Glomerular endothelial cell (primary cell): ENCODE measurements around the gene NPY2R. TPM values are rescaled to one million over a fixed set of nuclear protein-coding genes. Genes with fewer than 3 reads are reported as not detected.

ENCODE experiments used
- DNase-seq: peaks from one replicate; pipeline ENCODE4 v3.0.0-alpha.2; 2011; ENCODE audit warnings: low read depth, low spot score; ENCODE audit errors: extremely low read depth
- total RNA-seq: library from RNA; depleted of rRNA; stranded (reverse); fragments of >200 nt; gene quantifications from 2 replicates; pipeline ENCODE4 v1.2.3, GENCODE V29; 2015

Gene NPY2R
- total RNA-seq, 1 donor from 2014 or later: not detected

- DNase-seq: no peak
These were observed 39.8 kb downstream of the NPY2R start for GRCh38 chr4:155248002-155248896.

DNA sequence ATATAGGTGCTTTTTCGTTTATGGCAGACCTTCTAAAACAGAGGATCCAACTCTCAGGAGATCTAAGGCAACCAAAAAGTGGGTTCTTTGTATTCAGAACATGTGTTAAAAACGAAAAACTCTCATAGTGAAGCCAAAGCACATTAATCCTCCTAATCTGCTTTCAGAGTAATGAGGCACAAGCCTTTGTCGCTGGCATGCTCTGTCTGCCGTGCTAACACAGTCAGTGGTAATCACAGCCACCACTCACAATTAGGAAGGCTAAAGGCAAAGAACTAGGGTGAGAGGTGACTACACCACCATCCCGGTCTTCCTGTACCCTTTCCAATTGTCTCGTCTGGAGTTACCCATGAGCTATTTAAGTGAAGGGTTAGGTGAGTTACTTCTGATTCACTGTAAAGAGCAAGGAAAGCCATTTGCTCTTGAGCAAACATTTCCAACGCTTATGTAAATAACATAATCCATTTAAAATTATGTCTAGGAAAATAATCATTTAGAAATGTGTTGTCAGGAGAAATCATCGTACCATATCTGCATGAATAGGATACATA lies 40.7 kb downstream of the NPY2R start:
- DNase-seq: no peak

DNA sequence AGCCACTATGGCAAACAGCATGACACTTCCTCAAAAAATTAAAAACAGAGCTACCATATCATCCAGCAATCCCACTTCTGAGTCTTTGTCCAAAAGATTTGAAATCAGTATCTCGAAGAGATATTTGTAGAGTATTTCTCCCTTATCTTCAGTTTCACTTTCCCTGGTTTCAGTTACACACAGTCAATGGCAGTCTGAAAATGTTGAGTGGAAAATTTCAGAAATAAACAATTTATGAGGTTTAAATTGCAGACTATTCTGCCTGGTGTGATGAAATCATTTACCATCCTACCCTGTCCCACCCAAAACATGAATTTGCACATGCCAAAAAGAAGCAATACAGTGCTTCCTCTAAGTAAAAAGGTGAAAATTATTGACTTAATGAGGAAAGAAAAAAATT lies 43.9 kb downstream of the NPY2R start:
- no peak for DNase-seq

DNA sequence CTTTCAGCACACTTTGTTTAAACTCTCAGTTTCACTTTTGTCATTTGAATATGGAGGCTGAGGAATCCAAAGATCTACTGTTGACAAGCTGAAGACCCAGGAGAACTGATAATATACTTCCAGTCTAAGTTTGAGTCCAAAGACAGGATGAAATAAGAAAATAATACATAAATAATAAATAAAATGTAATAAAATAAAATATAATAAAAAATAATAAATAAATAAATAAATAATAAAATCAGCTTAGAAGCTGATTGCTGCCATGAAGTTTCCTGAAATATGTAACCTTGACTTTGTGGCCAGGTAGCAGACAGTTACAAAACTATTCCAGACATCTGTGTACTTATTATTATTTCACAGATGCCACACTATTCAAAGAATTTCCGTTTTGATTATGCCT lies 55.0 kb downstream of the NPY2R start:
- no peak for DNase-seq

DNA sequence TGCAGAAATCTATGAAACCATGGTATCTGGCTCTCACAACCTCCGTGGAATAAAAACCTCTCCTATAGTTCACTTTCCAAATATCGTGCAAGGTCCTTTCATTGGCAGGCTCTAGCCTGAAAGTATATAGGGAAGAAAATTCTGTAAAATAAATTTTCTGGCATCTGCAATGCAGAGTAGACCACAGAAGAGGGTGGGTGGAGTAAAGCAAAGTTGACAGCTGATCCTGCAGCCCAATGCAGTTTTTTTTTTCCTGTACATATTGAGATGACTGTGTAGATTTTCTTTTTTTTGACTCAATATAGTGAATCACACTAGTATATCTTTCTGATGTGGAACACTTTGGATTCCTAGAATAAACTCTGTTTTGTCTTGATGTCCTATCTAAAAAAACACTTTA lies 56.7 kb downstream of the NPY2R start:
- DNase-seq: no peak

Other genes with a start within 250 kb of the NPY2R start
- gene MAP9, start 168.3 kb downstream of the NPY2R start, total RNA-seq: 2.0 and 6.0 TPM in 2 replicates